HG02884 (cell line): ENCODE results near the gene ABCC3.

Experiments
- ATAC-seq: cut with Tn5 transposase; IDR thresholded peaks from one replicate; pipeline ENCODE4 v1.9.1; 2021; ENCODE audit warnings: mild to moderate bottlenecking, moderate library complexity; ENCODE audit not compliant: unreplicated experiment

Gene ABCC3

DNA sequence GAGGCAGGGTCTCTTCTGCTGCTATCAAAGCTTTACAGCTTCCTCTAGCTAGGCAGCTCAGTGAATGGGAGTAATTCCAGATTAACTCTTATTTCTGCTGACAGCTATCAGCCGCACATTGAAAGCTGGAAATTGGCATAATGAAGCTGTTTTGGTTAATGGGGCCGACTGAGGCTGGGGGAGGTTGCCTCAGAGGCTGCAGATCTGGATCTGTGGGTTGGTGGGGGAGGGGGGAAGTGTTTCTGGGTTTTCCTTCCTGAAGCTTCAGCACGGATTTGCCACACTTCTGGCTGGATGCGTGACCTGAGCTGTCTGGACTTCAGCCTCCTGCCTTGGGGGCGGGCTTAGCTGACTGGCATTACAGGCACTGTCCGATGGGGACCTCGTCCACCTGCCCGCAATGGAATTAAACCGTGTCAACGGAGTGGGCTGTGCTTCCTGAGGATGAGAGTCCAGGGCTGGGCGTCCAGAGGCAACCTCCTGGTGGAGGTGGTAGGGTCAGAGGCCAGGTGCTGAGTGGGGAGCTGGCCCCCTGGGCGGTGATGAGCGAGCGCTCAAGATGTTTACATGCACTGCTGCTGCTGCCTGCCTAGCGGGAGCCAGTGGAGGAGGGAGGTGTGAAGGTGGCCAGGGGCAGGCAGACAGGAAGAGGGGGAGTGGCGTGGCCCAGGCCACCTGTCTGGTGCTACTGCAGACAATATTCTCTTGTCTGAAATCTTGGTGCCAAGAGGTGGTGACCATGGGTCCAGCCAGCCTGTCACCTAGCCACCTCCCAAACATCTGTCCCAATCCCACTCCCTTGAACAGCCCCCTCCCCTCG, 6.7 kb upstream of the ABCC3 start:
- no peak for ATAC-seq

DNA sequence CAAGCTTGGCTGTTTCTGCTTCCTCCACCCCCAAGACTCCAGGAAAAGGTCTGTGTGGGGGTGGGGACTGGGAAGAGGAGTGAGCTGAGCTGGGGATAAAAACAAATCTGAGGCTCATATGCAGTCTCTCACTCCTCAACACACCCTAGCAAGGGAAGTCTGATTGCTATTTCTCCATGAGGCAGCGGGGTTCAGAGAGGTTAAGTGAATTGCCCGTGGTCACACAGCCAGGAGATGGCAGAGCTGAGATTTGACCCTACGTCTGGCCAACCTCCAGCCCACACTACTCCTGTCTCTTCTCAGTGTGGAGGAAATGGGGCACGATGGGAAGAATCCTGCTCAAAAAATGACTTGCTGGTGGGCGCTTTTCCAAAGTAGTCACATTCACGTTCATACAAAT, 4.8 kb upstream of the ABCC3 start:
- no peak for ATAC-seq

DNA sequence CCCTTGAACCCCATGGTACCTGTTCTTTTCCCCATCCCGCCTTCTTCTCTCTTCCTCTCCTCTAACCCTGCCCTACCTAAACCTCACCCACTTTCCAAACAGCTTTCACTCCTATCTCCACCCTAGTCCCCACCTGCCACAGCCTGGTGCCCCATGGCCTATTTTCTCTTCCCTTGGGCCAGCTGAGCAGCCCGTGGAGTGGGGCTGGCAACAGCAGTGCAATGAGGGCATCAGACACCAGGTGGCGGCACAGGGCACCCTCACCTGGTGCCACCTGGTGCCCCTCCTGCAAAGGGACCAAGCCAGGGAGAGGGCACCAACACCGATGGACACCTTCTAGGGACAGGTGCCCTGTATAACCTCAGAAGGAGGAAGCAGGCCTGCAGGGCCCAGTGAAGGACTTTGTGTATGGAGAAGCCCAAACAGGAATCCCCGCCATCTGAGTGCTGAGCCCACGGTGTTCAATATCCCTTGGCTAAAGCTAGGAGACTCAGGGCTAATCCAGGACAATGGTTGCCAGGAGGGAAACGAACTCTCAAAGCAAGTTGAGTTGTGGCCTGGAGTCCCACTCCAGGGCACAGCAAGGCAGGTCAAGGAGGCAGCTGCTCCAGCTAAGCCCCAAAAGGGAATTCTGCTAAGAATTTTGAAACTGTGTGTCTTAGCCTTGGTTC, 4.0 kb upstream of the ABCC3 start:
- no peak for ATAC-seq

DNA sequence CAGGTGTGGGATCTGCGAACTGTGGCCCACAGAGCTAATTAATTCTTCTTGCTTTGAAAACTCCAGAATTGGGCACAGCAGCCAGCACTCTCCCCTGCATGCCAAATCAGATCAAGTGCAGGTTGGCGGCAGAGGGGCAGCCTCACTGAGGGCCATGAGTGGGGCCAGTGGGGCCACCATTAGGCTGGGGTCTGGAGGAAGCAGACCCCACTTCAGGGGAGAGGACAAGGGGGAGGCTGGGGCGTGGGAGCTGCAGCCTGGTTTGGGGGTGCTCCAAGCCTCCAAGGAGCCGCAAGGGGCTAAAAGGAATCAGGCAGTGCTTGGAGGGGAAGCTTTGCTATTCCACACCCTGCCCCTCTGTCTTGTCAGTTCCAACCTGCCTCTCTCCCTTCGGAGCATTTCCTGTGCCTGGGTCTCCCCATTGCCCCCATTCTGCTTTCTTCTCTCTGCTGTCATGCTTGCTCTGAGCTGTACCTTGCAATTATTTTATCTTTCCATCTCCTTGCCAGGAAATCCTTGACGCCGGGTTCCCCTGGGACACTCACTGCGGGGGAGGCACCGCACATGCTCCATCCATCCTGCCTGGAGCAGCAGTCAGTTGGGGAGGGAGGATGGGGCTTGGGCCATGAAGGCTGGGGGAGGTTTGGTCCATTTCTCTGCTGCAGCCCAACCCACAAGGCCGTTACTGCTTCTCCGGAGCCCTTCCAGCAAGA, 3.3 kb upstream of the ABCC3 start:
- no peak for ATAC-seq

DNA sequence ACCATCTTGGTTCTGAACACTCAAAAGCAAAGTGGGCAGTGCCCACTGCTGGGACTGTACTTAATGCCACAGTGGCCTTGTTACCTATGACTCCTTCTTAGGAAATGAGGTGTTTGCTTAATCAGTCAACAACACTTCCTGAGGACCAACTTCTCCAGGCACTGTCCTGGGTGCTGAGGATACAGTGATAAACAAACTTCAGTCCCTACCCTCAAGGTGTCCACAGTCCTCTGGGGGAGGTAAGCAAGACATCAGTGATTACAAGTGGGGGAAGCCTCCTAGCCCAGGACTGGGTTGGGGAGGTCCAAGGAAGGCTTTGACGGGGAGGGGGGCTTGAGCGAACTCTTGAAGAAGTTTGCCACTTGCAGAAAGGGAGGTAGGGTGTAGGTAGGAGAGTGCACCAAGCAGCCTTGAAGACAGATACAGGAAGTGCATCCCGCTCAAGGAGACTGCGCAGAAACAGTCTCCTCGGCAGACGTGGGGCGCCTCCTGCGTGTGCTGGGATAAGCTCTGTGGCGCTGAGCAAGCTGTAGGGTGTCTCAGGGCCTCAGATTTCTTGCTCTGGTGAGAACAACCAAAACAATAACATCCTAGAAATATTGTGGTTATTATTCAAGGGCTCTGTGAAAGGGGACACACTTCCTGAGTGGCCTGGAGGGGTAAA, 2.6 kb upstream of the ABCC3 start:
- no peak for ATAC-seq

DNA sequence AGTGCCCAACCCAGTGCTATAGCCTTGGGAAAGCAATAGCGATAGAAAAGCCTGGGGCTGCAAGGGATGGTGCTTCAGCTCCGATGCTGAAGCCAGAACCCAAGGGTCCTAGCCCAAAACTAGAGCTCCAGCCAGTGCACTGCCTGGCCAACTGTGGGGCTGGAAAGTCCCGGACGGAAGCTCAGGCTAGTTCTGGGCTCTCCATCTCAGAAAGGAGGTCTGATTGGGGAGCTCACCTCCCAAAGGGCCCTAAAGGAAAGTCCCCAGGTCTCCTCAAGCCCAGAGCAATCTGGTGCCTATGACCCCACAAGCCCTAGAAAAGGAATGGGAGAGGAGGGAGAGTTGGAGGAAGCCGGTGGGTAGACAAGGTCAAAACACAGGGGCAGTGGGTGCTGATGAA, 2.0 kb upstream of the ABCC3 start:
- ATAC-seq, result no peak

DNA sequence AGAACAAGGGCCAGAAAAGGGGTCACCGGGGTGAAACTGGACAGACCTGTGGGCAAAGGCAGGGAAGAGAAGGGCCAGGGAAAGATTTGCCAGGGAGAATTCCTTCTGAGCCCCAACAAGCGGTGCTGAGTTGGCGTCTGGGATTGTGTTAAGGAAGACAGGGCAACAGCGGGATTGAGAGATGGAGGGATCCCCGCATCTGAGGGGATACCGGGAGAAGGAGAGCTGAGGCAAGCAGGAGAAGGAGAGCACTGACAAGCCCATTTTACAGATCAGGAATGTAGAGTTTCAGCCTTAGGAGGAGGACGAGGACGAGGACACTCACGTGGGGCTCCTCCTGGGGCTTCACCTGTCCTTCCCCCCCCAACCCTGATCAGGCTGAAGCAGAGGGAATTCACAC, 998 bp upstream of the ABCC3 start:
- no peak for ATAC-seq

DNA sequence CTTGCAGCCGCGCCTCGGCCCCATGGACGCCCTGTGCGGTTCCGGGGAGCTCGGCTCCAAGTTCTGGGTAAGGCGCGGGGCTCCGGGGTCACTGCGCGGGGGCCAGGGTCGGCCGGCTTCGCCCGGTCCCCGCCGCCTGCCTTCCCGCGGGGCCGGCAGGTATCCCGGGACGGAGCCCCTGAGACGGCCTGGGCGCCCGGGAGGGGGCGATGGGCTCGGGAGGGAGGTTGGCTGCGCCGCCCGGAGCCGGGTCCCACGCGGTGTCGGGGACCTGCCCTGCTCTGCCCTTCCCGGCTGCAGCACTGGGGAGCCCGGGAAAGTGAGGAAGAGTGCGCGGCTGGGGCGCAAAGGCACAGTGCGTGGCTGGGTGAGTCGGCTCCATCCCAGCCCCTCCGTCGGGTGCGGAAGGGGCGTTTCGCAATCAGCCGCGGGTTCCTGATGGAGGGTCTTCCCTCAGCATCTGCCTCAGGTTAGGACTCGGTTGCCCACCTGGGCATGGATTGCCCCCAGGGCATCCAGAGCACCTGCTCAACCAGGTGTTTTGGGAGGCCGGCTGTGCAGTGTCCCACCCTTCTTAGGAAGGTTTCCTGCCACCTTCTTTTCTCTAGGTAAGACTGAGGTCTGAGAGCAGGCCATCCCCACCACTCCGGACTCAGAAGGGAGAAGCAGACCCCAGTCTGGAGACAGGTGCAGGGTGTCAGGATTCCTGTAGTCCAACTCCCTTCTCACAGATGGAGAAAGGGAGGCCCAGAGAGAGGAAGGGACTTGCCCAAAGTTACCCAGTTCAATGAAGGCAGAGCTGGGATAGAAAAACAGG, 442 bp downstream of the ABCC3 start:
- no peak for ATAC-seq

DNA sequence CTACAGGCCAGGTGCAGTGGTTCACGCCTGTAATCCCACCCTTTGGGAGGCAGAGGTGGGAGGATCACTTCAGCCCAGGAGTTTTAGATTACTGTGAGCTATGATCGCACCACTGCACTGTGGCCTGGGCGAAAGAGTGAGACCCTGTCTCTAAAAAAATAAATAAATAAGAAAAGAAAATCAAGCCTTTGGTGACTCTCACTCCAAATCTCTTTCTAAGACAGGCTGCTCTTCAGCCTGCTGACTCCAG, 976 bp downstream of the ABCC3 start:
- ATAC-seq, result no peak

DNA sequence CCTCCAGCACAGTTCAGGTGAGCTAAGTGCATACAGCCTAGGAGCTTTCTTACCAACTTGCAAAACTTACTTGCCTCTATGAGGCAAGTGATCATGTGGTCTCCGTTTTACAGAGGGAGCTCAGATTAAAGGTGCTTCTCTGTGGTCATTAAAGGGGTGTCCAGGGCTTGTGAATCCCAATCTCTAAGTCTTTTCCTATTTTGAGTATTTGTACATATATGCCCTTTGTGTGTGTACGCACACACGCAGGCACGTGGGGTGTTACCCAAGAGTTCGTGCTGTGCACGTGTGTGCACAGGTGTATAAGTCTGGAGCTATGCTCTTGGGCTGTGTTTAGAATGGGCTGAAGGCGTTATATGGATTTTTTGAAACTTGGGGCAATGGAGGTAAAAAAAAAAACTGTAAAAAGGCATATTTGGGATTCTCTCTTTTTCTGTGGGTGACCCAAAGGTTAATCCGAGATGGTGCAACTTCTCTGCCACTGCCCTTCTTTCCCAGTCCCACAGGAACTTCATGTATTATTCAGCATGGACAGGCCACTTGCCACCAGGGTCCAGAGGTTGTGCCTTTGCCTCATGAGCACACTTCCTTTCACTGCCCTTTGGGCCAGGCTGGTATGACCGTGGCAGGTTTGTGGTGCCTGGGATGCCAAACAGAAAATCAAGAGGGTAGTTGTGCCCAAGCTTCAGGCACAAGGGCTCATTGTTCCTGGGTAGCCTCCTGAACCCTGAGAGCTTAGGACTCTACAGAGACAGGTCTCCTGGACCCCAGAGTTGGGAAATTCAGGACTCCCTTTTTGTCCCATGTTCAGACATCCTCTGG, 1.5 kb downstream of the ABCC3 start:
- ATAC-seq, result no peak

DNA sequence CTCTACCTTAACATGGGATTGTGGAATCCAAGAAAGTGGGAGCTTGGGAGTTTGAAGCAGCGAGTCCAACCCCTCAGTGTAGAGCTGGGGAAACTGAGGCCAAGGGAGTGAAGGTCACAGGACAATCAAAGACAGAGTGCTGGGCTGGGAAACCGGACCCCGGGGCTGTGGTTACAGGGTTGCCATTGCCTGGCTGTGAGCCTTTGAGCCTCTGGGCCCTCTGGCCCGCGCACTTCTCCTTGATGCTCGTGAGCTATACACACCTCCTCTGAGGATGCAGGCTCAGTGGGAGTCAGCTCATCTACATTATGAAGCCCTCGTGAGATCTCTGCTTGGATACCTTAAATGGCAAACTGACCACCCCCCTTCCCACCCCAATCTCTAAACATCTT, 2.1 kb downstream of the ABCC3 start:
- no peak for ATAC-seq

DNA sequence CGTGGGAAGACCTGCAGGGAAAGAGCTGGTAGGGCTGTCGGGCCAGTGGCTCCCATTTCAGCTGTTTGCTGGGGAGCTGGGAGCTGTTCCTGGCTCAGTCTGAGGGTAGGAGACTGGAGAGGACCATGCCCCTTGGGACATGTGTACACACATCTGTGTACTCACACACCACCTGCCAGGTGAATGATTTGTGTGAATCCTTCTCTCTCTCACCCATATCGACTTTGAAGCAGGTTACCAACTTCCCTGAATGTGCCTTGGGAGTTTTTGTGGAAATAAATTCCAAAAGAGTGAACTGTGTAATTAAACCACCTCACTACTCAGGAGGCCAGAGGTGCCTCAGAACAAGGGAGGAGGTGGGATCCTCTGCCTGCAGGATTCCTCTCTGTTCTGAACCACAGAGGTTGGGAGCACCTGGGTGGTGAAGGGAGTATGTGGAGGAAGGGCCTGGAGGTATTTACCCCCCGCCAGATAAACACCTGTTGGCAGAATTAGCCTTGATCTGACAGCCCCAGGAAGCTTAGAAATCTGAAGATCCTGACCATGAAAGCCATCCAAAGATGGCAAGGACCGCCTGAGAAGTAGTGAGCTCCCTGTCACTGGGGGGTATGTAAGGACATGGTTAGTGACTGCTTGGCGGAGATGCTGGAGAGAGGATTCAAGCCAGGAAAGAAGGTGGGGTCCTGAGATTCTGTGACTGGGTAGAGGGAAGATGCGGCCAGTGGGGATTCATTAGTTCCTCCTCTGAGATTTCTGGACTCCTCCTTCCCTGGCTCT, 3.3 kb downstream of the ABCC3 start:
- no peak for ATAC-seq

DNA sequence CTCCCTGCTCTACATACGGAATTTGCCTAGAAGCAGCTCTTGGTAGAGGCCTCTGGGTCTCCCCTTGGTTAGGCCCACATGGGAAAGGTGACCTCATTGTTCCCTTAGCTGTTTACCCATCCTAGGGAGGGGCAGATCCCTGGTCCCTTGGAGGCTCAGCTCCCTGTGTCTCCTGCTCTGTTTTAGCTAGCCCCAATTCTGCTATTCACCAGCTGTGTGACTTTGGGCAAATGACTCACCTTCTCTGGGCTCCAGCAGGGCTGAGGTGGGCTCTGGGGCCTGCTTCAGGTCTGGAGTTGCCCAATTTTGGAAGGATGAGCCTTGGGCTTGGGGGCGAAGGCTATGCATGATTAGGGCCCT, 3.9 kb downstream of the ABCC3 start:
- no peak for ATAC-seq

DNA sequence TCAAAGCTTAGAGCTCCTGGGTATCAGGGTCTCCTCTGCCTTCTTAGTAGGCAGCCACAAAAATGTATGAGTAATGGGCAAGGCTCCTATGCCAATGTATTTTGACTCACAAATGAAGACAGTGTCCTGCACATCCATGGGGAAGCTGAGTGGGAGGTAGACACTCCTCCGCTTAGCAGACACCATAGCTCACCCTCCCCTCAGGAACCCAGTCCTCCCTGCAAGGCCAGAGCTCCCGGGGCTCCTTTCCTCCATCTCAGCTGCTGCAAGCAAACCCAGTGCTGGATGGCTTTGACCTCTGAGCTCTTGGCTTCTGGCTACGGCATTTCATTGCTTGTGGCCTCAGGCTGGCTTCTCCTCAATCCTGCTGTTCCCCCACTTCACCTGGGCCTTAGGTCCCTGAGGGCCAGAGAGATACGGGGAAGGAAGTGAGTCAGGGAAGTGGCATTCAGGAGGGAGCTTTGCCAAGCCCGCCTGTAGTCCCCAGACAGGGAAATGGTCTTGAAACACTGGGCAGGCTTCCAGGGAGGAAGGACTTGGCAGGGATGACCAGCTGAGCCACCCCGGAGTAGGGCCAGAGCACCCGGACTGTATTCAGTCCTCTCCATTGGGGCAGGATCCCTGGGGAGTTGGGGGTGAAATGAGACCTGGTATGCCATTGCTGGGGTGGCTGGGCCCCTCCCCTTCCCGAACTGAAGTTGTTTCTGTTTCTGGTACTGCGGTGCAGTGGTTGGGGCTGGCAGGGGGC, 4.5 kb downstream of the ABCC3 start:
- no peak for ATAC-seq

DNA sequence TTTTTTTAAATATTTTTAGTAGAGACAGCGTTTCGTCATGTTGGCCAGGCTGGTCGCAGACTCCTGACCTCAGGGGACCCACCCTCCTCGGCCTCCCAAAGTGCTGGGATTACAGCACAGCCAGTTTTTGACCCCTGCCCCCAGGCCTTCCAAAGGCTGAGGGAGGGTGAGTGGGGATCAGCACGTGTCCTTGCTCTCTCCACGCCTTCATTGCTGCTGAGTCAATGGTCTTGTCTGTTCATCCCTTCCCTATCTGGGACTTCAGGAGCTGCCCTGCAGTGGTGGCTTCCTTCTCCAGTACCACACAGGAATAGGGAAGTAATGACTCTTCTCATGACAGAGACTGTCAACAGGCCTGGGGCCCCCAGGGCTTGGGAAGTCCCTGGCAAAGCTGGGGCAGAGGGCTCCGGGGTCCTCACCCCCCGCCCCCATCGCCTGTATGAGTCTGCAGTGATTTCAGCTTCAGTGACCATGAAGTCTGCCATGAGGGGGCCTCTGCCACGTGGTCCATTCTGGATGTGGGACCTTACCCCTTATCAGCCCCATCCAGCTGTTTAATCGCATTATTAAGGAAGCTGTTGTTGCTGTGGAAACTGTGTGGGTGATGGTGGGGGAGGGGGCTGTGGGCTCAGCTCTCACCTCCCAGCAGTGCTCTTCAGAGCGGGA, 6.1 kb downstream of the ABCC3 start:
- ATAC-seq, result no peak

DNA sequence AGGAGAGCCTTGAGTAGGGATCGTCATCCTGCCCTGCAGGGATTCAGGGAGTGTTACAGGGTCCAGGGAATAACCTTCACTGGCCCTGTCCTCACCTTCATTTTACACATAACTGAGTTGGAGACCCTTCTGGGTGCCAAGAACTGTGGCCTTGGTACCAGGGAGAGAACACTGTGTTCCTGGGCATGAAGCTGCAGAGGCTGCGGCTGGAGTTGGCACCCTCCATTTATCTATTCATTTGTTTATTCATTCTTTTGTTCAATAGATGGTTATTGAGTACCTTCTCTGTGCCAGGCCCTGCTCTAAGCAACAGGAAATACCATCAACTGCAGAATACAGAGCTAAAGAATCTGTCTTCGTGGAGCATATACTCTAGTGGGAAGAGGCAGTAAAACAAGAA, 6.7 kb downstream of the ABCC3 start:
- ATAC-seq, result no peak

DNA sequence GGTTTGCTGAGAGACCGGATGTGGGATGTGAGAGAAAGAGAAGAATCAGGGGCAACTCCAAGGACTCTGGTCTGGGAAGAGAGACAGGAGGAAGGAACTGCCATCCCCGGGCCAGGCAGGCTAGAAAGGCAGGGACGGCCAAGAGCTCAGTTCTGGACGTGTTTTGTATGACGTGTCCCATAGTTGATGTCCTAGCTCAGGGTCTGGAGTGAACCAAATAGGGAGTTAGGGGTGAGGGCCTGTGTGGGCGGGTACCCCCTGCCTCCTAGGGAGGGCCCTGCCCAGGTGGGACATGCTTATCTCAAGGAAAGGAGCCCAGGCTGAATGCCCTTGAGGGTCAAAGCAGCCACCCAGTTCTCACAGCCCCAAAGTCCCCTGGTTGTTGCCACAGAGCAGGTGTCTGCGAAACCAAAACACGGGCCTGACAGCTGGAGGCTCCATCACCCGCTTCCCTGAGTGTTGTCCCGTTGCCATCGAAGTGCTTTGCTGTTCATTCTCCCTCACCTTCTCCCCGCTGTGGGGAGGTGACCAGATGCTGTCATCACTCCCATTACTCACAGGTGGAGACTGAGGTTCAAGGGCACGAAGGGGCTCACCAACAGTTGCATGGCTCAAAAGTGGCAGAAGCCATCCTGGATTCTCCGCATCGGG, 7.5 kb downstream of the ABCC3 start:
- ATAC-seq, result no peak
